ENCODE data around the gene AKIRIN2. TPM values are rescaled to one million over a fixed set of nuclear protein-coding genes. Genes with fewer than 3 reads are reported as not detected.

AKIRIN2 gene
- total and polyA plus RNA-seq, 2 of the 13 experiments (the other 11 are each of a cell fraction or from before 2014, with no cell fraction given) = 15.6 to 23.4 TPM

- TF ChIP-seq NR2F1 (CRISPR knock-in tag; IDR thresholded peaks at IDR 0.05) = no peak
- TF ChIP-seq RARG (CRISPR knock-in tag; IDR thresholded peaks at IDR 0.05; ENCODE audit: low read depth) = no peak
- TF ChIP-seq FOXO4 (CRISPR knock-in tag; conservative IDR thresholded peaks at IDR 0.05) = no peak
- no peak for TF ChIP-seq ZBTB2 (CRISPR knock-in tag; IDR thresholded peaks at IDR 0.05; ENCODE audit: low read depth)
- TF ChIP-seq TRIM22 (IDR thresholded peaks at IDR 0.05) = no peak
- TF ChIP-seq CHCHD3 (CRISPR knock-in tag; IDR thresholded peaks at IDR 0.05) = no peak
- TF ChIP-seq RNF219 (CRISPR knock-in tag; IDR thresholded peaks at IDR 0.05) = no peak
- no peak for TF ChIP-seq ZNF230 (CRISPR knock-in tag; IDR thresholded peaks at IDR 0.05)
- no peak for TF ChIP-seq GPN1 (CRISPR knock-in tag; IDR thresholded peaks at IDR 0.05; ENCODE audit: borderline replicate concordance)
- TF ChIP-seq PCBP1 (IDR thresholded peaks at IDR 0.05; ENCODE audit: borderline replicate concordance, low read depth, low read length) = no peak
- TF ChIP-seq ZNF503 (CRISPR knock-in tag; IDR thresholded peaks at IDR 0.05) = no peak
- TF ChIP-seq ZNF576 (CRISPR knock-in tag; IDR thresholded peaks at IDR 0.05) = no peak
- no peak for TF ChIP-seq ZNF550 (CRISPR knock-in tag; IDR thresholded peaks at IDR 0.05; ENCODE audit: borderline replicate concordance)
- TF ChIP-seq ZNF136 (CRISPR knock-in tag; IDR thresholded peaks at IDR 0.05; ENCODE audit: low read depth) = no peak
- no peak for TF ChIP-seq PLSCR1 (CRISPR knock-in tag; IDR thresholded peaks at IDR 0.05; ENCODE audit: borderline replicate concordance)
- no peak for TF ChIP-seq MAZ (IDR thresholded peaks at IDR 0.05; ENCODE audit: borderline replicate concordance, low read depth, low read length)
- no peak for TF ChIP-seq MAZ (CRISPR knock-in tag; IDR thresholded peaks at IDR 0.05; ENCODE audit: low read depth)
- no peak for TF ChIP-seq ZBTB38 (CRISPR knock-in tag; IDR thresholded peaks at IDR 0.05)
- TF ChIP-seq MIXL1 (CRISPR knock-in tag; IDR thresholded peaks at IDR 0.05) = no peak
These were observed 21.4 kb upstream of the AKIRIN2 start (continued) for GRCh38 chr6:87723170-87724078.
